NCI-H345 treated with DMSO at 0.1 percent for 48 hours (cell line): ENCODE results near the gene TNNC1.

Source experiments
- DNase-seq: peaks from one replicate; lab custom pipeline; 2025; ENCODE audit not compliant: unreplicated experiment; lab: John Stamatoyannopoulos, UW

The TNNC1 gene

DNA sequence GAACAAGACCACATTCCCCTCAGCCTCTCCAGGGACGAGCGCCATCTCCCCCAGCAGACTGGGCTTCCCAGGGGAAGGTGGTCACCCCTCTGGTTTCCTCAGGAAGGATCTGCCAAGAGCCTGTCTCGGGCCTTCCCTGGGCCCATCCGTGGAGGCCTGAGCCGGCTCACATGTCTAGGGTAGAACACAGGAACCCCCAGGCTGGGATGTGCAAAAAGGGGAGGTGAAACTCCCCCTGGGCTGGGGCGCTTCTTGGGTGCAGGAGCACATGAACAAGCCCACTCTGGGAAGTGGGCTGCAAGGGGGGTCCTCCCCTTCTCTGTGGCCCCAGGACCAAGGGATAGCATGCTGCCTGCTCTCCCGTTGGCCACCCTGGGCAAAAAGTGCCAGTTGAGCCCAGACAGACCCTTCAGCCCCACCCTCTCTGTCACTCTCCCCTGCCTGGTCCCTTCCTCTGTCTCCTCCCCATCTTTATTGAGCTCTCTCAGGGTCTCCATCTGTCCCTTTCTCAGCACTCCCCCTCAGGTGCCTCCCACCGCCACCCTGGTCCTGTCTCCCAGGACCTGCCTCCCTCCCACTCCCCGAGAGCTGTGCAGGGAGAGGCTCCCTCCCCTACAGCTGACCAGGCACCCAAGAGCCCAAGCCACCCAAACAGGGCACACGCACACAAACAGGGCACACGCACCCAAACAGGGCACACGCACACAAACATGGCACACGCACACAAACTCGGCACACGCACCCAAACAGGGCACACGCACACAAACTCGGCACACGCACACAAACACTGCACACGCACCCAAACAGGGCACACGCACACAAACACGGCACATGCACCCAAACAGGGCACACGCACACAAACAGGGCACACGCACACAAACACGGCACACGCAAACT, 9.8 kb downstream of the TNNC1 start:
- DNase-seq = no peak

DNA sequence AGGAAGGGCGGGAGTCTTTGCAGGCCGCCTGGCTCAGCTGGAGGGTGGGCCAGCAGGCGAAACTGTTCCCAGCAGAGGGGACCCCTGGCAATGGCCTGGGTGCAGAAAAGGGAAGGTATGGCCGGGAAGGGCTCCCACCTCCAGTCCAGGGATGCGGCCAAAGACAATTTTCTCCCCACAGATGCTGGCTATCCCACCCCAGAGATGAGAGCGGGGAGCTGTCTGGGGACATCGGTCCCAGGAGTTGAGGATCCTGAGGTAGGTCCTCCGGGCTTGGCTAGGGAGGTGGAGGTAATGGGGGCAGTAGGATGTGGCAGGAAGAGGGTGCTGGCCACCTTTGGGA, 10.6 kb downstream of the TNNC1 start:
- no peak for DNase-seq

DNA sequence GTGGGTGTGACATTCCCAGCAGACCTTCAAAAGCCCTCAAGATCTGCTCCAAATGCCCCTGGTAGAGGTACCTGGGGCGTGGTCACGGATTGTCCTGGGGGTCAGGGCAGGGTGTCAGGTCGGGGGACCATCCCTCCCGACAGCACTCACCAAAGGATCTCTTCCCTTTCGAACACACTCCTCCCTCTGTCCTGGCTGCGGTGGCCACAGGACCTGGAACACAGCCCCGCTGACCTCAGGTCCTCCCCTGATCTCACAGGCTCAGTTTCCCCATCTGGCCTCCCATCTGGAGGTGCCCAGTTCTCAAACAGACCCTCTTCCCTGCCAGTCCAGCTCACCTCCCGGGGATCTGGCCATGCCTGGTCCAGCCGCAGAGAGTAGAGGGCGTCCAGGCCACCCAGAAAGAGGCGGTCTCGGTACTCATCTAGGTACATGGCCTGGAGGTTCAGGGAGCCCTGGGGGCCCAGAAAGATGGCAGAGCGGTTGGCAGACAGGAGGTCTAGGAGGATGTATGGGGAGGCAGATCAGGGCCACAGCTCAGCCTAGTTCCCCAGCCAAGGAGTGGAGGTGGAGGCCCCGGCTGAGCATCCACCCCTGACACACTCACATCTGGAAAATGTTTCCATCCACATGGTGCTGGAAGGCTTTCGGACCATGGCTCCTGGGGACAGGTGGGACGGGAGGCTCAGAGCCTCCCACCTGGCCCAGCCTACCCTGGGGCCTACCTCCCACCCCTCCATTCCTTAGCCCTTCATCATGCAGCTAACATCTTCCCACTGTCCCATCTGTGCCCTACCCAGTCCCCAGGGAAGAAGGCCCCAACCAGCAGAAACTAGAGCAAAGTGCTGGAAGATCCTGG, 11.2 kb downstream of the TNNC1 start:
- no peak for DNase-seq

DNA sequence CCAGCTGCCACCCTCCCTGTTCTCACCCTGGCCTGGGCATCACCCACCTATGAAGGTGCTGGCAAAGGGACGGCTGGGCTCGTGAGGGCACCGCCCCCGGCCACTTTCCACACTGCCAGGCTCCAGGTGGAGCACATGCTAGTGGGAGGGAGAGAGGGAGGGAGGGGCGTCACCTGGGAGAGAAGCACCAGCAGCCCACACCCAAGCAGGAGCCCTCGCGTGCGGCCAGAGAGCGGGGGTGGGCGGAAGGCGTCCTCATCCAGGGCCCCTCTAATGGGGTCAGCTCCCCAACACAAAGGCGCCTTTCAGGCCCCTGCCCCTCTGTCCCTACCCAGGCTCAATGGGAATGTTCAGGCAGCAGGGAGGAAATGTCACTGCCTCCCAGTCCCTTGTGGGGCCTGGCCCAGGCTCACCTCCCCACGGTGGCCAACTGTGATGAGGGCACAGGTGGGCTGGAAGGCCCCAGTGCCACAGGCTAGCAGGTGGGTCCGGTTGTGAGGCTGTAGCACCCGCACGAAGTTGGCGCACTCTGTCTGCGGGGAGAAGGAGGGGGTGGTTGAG, 12.0 kb downstream of the TNNC1 start:
- DNase-seq = no peak

DNA sequence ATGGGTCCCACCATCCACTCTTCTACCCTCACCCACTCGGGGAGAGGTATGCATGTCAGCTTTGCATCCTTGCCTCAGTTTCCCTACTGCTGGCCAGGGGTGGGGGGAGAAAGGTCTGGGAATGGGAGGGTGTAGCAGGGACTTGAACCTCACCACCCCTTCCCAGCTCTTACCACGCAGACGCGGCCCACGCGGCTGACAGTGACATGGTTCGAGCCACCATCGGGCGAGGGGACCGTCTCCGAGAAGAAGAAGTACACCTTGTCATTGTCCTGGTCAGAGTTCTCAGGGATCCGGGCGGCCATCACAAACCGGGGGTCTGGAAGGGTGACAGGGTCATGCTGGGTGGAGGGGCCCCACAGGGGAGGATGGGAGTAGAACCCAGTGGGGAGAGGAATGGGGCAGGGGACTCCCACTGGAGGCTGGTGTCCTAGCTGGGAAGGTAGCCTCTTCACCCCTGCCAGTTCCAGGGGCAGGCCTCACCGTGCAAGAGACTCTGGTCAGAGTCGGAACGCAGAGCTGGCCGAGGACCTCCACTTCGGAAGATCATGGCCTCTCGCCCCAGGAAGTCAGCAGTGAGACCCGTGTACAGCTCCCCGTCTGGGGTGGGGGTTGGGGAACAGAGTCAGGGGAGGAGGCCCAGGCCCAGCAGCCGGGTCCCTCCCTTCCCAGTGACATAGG, 12.6 kb downstream of the TNNC1 start:
- DNase-seq = no peak

DNA sequence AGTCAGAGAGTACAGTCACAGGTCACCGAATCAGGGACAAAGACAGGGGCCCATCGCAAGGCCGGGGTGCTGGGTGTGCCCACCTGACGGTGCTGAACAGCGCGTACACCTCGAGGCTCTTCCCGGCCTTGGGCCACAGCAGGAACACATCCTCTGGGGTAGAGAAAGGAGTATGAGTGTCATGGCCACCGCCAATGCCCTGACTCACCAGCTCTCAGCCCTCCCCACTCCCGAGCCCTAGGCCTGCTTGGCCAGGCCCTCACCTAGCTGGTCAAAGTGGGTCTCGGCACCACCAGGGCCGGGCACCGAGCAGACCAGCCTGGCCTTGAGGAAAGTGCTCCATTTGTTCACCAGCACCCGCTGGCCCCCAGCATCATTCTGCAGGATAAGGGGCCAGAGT, 13.2 kb downstream of the TNNC1 start:
- no peak for DNase-seq

DNA sequence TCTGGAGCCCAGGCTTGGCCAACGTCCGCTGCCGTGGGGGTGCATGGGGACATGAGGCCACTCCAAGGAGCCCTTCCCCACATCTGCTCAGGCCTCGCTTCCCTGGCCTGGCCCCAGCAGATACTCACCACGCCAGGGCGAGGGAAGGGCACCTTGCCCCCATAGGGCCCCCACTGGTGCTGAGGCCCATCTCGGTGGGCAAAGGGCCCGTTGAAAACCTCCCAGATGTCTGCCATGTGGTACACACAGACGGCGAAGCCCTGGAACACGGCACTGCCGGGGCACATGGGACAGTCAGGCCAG, 13.6 kb downstream of the TNNC1 start:
- no peak for DNase-seq

DNA sequence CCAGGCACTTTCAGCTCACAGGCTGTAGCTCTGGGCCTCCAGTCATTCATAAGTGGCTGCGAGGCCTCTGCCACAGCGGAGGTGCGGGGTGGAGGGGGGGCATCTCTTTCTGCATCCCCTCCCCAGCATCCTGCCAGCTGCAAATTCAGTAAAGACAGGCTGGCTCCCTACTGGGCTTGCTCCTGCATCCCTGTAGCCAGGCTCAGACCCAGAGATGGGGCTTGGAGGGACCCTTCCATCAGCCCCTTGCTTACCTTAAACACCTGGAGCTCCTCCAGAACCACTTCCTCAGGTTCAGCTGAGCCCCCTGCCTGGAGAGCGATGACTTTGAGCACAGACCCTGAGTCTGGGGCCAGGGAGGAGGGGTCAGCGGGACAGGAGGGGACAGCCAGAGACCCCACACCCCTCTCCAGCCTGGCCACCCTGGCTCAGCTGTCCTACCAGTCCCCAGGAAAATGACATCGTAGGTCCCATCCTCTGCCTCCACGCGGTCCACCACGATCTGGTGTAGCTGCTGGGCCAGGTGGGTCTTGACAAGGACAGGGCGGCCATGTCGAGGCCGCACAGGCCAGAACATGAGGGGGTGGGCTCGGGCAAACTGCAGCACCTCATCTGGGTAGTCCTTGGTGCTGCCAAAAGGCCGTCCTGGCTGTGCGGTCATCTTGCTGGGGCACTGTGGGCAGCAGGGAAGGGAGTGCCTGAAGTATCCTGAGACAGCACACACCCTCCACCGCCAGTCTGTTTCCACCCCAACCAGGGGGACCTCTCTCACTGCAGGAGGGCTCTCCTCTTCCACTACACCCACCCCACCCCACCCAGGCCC, 14.2 kb downstream of the TNNC1 start:
- DNase-seq = no peak

DNA sequence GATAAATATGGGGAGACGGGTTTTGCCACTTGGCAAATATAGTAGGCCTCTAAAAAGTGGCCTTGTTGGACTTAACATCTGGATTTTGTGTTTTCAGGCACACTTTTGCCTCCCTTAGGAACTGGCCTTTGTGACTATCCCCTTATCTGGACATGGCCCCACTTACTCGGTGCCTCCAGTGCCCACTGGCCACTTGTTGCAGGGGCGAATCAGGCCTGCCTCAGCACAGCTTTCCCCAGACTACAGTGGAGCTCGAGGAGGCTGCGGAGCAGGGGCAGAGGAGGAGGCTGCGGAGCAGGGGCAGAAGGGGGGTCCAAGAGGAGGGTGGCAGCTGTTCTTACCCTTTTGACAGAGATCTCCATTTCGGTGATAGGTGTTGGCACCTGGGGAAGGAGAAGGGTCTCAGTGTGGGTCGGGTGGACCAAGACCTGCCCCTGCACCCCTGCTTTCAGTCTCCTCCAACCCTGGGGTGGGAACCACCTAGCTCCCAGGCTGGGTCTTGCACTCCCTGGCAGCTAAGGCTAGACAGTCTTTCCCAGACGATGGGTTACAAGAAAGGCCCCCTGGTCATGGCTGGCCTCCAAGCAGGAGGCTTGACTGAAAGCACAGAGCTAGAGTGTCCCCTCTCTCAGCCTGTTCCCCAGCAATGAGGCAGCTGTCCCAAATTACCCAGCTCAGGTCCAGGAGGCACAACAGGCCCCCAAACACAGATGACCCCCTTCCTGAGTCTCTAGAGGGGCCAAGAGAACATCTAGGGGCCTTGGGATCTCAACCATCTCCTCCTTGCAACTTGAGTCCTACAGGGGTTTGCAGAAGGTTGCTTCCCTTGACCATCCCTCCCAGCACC, 15.0 kb downstream of the TNNC1 start:
- DNase-seq = no peak

DNA sequence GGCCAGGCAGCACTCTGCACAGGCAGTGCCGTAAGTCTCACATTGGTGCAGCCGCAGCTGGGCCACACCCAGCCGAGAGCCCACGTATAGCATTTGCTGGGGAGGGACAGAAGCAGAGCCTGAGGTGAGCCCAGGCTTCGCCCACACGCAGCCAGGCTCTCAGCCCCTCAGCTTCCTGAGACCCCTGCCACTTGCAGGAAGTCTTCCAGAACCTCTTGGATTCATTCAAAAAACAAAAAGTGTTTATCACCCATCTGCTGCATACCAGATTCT, 15.8 kb downstream of the TNNC1 start:
- no peak for DNase-seq

DNA sequence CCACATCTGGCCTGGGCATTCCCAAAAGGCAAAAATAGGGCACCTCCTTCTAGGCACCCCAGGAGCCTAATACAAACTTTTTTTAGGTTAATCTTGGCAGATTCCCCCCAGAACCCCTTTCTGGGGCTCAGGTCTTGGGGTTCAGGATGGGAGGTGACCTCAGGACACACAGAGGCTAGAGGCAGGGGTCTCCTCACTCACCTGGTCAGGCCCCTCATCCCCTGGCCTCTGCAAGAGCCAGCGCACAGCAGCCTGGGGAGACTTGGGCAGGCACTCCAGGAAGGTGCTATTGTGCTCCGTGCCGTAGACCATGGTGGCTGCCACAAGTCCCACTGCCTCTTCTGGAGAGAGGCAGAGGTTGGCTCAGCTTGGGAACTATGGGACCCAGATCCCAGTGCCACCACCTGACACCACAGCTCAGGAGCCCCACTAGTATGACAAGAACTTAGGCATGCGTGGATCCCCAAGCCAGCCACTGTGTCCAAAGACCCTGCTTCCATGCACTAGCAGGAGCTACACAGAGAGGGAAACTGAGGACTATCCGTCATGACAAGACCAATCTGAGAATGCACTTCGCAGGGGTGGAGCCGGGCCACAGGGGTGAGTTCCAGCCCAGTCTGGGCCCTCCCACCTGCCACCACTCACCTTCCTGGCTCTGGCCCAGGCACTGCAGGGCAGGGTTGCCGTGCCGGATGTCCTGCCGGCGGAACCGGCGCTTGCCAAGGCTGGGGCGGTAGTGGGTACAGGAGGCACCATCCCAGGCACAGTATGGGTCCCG, 16.3 kb downstream of the TNNC1 start:
- no peak for DNase-seq

DNA sequence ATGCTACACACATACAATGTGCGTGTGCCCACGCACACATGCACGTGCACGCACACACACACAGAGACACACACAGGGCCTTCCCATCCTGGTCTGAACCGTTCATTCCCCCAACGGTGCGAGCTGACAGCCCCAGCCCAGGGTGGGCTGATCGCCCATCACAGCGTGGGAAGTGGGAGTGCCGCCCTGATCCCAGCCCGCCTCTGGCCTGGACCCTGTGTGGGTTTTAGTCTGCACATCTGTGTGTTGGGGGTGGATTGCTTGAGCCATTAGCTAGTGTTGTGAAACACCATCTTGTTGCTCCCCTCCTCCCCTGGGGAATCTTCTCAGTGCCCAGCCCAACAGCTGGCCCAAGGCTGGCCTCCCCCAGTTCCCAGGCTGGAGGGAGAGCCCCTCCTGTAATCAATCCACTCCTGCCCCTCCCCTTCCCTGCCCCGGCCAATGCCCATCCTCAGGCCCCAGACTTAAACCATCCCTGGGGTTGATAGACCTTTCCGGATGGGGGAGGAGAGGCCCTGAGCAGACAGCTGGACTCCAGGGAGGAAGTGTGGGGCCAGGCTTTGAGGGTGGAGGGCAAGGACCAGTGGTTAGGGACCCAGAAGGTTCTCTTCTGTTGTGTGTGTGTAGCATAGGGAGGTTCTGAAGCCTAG, 17.2 kb downstream of the TNNC1 start:
- DNase-seq = no peak

DNA sequence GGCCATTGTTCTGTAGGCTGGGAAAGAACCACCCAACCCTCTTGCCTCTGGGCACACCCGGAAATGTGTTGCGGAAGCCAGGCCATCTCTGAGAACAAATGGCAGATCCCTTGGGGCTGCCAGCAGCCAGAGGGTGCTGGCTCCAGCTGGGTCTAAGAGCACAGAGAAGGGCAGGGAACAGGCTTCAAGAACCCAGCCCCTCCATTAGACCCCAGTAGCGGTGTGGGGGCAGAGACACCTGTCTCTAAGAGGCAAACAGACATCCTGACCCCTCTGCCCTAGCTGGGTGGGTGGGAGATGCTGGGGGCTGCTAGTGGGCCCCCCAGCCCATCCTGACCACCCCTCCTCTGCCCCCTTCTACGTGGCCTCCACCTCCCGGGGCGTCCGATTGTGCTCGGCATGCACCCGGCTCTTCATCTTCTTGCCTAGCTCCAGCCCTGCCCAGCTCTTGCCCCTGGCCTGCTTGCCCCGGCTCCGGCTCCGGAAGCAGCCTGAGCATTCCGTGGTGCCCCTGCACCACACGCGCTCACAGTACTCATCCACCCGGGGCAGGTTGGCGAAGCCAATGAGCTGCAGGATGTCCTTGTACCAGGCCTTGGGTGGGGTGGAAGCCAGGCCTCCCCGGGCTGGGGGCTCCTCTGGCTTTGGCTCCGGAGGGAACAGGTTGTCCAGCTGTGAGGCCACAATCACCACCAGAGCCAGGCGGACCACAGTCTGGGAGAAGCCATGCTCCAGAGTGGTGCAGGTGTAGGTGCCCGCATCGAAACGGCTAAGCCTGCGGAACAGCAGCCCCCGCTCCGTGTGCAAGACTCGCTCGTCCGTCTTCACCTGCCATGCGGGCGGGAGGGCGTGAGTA, 18.4 kb downstream of the TNNC1 start:
- DNase-seq = no peak

DNA sequence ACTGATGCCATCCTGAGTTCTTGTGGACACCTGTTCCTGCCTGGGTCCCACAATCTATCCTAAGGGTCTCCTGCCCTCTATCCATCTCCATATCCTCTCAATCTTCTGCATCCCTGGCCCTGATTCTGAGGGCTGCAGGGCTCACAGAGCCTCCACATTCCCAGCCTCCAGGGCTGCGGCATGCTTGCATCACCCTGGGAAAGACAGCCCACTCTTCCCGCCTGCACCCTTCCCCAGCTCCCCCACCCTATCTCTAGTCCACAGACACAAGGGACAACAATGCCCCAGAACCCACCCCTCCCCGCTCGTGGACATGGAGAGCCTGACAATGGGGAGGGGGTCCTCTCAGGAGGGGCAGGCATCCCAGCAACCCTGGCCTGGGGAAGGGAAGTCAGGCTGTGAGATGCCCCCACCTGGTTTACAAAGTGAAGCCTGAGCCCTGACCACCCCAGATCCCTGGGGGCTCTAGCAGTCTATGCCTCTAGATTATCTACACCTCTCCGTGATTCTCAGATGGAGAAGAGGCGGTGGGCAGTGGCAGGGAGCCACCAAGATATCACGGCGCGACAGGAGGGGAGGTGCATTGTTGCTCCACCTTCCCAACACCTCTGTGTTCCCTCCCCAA, 19.2 kb downstream of the TNNC1 start:
- DNase-seq = no peak

DNA sequence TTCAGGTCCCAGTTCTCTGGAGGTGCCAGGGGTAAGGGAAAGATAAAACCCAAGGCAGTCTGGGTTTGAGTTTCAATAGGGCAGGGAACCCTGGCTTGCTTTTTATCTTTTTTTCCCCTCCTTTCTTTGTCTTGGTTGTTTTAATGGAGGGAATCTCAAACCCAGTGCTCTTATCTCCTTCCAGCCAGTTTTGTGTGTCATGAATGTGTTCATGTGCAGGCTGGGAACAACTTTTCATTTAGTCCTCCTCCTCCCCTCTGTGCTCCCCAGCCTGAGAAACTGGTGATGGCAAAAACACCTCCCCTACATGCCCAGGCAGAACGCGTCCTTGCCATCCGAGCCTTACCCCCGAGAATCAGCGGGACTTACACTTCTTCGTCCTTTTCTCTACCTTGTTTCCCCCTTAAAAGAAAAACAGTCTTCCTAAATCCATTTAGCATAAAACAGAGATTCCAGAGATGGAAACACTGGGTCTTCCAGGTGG, 19.8 kb downstream of the TNNC1 start:
- DNase-seq = no peak

DNA sequence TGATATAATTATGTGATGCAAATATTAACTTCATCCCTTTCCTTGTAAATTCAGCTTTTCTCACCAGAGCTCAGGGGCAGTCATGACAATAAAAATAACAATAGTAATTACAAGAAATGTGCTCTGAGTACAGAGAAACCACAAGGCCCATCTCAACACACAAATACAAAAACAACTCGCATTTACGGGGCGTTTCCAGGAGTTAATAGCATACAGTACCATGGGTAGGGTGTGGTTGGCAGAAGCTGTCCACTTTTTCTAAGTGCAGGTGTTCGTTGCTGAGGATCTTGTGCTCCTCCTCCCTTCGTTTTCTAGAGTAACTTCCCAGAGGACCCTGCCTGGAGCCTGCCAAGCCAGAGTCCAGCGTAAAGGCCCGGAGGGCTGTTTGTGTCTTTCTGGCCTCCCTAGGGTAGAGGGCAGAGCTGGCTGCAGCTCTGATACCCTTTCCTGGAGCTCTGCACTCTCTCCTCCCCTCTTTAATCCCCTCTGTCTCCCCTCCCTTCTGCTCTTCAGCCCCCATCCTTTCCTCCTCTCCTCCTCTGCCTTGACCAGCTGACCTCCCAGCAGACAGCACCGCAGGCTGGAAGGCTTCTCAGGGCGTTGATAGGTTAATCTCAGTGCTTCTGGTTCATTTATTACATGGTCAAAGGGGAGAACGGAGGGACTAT, 20.4 kb downstream of the TNNC1 start:
- DNase-seq = no peak

DNA sequence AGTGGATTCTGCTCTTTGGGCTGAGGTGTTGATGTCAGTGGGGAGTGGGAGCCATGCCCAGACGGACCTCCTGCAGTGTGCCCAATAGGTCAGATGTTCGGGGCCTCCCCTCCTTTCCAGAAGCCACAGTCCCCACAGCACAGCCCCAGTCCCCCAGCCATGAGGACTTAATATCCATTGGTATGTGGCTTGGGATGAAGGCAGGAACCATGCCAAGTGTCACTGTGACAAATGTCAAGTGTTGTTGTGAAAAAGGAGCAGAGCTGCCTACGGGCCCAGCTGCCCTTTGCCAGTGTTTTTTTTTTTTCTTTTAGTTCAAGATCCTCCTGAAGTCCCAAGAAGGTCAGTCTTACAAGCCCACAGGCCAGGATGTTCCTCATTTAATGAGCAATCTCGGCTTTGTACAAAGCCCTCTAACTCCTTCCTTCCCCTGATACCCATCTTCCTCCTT, 21.1 kb downstream of the TNNC1 start:
- no peak for DNase-seq
